Epithelial cell of prostate (primary cell): ENCODE results near the gene CRIP1.

ENCODE experiments used
- DNase-seq: peaks from one replicate; pipeline ENCODE4 v3.0.0-alpha.2; 2011; ENCODE audit warnings: low read depth, low spot score
- H3K27ac ChIP-seq: fragments of 450-650 bp; 2 replicates; pipeline ENCODE4 v1.5.1; 2017; ENCODE audit warnings: mild to moderate bottlenecking

The CRIP1 gene

GRCh38 chr14:105501504-105502291, 15.0 kb downstream of the CRIP1 start:
- H3K27ac ChIP-seq, result no peak overlapping the region
- no peak for DNase-seq

DNA sequence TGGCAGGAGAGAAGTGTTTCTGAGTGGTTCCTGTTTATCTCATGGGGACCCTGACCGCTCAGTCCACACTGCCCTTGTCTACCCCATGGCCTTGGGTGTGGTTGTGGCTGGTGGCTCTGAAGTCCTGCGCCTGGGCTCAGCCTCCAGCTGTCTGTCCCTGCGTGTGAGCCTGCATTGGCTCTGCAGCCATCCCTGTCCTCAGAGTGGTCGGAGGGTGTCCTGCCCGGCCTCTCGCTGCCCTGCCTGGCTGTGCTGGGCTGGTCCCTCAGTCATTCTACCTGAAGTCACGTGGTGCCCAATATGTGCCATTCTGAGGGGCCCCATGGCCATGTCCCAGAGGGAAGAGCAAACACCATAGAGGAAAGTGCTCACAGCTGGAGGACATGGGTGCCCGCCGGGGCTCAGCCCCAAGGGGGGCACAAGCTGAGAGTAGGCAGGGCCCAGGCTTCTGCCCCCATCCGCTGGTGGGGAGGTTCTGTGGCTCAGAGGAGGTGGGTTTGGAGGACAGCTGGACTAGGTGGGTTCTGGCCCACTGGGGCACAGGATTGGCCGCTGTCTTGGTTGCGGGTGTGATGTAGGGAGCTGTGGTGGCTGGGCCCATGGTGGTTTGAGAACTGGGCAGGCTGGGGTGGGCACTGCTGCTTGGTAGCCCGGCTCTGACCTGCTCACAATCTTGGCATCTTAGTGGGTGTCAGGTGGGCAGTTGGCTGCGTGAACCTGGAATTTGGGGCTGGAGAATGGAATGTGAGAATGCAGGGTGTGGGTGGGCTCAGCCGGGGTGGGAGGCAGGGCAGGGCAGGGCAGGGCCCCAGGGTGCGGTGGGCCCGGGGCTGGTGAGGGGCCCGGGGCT, 16.0 kb downstream of the CRIP1 start:
- no peak for DNase-seq
- no peak overlapping the region for H3K27ac ChIP-seq

DNA sequence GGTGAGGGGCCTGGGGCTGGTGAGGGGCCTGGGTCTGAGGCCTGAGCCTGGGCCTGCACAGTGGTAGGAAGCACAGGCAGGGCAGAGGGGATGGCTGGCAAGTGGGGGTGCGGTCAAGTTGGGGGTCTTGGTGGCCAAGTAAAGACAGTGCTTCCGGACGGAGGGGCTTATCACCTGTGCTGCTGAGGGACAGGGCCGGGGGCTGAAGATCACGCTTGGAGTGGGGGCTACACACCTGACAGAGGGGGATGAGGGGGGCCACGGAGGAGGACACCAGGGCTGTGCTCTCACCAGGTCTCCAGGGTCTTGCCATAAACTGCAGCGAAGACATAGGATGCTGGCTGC, 16.6 kb downstream of the CRIP1 start:
- no peak overlapping the region for H3K27ac ChIP-seq
- DNase-seq, result no peak

DNA sequence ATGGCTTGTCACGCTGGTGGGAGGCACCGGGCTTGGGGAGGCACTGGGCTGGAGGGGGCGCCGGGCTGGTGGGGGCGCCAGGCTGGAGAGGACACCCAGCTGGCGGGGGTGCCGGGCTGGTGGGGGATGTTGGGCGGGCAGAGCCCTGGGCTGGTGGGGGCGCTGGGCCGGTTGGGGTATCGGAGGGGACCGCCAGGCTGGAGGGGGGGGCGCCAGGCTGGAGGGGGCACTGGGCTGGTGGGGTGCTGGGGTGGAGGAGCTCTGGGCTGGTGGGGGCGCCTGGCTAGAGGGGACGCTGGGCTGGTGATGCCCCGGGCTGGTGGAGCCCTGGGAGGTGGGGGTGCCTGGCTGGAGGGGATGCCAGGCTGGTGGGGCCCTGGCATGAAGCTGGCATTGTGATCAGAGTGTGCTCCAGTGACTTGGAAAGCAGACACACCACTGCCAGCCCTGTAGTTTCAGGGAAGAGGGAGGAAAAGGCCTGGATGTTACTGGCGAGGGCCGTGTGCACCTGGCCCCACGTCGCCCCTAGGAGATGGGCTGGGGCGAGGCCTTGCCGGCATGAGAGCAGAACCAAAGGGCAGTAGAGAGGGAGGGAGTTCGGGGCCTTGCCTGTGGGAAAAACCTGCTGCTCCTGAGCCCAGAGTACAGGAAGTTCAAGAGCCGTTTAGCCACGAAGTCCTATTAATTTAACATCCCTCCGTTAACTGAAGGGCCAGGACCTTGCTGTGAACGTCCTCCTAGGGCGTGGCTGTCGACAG, 17.4 kb downstream of the CRIP1 start:
- no peak overlapping the region for H3K27ac ChIP-seq
- no peak for DNase-seq

GRCh38 chr14:105505101-105505500, 18.4 kb downstream of the CRIP1 start:
- no peak overlapping the region for H3K27ac ChIP-seq
- DNase-seq, result no peak

DNA sequence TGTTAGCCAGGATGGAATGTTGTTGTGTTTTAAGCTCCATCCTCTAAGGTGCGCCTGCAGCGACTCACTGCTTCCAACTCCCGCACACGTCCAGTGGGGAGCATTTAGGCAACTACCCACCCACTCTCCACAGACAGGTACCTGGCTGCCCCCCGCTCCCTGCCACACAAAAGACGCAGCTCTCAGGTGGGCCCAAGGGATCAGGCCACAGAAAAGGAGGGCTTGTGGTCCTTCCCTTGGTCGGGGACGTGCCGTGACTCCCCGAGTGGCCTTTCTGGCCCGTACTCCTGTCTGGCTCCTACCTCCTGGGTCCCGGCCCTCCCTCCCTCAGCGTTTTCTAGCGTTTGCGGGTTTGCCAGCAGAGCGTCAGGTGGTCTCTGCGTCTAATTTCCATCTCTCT, 20.6 kb downstream of the CRIP1 start:
- DNase-seq, result no peak
- no peak overlapping the region for H3K27ac ChIP-seq

GRCh38 chr14:105508069-105508468, 21.4 kb downstream of the CRIP1 start:
- DNase-seq, result no peak
- no peak overlapping the region for H3K27ac ChIP-seq

GRCh38 chr14:105508601-105509000, 21.9 kb downstream of the CRIP1 start:
- no peak for DNase-seq

DNA sequence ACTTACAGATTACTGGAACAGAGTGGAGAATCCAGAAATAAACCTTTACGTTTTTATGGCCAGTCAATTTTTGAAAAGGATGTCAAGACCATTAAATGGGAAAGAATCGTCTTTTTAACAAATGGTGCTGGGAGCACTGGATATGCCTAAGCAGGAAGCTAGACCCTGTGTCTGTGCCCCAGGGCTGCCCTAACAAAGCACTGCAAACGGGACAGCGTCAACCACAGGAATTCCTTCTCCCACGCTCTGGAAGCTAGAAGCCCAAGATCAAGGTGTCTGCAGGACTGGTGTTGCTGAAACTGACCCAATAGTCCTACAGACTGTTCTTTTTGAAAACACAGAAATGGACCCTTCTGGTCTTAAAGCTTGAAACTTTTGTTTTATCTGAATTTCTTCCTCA, 30.4 kb downstream of the CRIP1 start:
- no peak overlapping the region for H3K27ac ChIP-seq
- no peak for DNase-seq

More at GRCh38 chr14:105508601-105509000, 21.9 kb downstream of the CRIP1 start:
- H3K27ac ChIP-seq, result no peak overlapping the region

GRCh38 chr14:105519946-105520698, 33.4 kb downstream of the CRIP1 start:
- no peak overlapping the region for H3K27ac ChIP-seq
- DNase-seq, result no peak

- no peak overlapping the region for H3K27ac ChIP-seq
- DNase-seq, result no peak
Measured at GRCh38 chr14:105525326-105525725, 38.6 kb downstream of the CRIP1 start.

DNA sequence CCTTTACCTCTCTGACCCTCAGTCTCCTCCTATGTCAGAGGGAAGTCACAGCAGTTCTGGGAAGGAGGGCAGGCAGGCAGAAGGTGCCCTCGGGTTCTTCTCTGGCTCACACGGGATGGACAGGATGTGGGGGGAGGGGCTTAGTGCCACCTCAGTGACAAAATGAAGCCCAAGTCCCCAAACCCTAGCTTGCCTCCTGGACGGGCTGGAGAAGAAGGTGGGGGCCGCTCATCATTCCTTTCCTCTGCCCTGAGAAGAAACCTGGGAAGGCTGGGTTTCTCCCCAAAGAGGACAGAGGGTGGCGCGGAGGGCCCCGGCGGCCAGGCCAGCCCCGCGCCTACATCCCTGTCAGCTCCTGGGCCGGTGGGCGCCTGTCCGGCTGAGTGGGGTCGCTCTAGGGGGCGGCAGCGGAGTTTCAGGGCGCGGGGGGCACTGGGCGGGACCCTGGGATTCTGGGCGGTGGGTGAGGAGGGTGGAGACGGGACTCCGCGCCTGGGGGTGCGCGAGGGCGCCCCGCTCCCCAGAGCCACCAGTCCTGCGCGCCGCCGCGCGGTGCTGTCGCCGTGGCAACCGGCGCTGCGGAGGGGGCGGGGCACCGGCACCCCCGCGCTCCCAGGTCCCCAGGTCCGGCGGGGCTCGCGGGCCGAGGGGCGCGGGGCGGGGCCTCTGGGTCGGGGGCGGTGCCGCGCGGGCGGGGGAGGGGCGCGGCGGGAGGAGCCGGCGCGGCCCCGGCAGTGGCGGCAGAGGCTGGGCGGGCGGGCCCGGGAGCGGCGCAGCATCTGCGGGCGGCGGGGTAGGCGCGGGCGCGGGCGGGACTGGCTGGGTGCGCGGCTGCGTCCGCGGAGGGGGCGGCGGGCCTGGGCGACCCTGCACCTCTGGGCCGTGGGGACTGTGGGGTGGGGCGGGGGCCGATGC, 39.4 kb downstream of the CRIP1 start, which contains the start of gene TMEM121:
TMEM121 (plus strand) TSS at position 723 of the 915 bp plus-strand sequence. CDS start 2,252 bp downstream, outside the sequence.
- no peak within 1 kb of the TSS for H3K27ac ChIP-seq
- DNase-seq, result no peak

DNA sequence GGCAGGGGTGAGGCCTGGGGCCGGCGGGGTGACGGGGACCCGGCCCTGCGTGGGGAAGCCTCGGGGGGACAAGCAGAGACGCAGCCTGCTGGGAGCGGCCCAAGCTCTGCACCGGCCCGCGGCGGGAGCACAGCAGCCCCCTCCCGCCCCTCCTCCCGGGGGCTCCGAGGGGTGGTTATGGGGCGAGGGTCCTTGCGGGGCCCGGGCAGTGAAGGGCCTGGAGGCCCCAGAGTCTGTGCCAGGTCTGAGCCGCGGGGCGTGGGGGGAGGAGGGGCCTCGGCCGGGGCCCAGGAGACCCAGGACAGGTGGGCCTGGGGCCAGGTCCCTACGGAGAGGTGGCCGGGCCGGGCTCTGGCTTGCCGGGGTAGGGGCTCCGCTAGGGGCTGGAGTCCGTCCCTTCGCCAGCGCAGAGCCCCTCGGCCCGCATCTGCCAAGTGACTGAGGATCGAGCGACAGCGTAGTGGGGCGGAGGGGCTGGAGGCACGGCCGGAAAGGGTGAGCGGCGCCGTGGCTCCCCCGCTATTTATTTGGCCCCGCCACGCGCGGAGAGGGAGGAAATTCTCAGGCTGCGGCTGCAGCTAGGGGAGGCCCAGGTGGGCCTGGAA, 40.2 kb downstream of the CRIP1 start:
- no peak overlapping the region for H3K27ac ChIP-seq
- DNase-seq, result no peak

DNA sequence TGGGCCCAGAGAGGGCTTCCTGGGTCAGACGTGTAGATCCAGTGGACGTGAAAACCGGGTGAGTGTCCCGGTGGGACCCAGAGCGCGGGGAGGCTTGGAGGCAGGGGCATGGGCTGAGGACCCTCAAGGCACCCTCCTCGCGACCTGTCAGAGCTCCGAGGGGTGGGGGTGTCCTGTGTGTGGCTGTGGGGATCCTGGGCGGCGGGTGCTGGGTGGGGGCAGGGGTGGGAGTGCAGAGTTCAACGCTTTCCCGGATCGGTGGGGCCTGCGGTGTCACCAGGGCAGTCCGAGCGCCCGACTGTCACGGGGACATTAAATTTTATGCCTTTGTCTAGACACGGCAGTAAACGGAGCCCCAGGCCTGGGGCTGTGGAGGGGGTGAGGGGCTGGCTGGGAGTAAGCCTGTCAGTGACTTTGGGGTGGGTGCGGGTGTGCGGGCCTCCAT, 40.7 kb downstream of the CRIP1 start:
- no peak overlapping the region for H3K27ac ChIP-seq
- DNase-seq, result no peak

DNA sequence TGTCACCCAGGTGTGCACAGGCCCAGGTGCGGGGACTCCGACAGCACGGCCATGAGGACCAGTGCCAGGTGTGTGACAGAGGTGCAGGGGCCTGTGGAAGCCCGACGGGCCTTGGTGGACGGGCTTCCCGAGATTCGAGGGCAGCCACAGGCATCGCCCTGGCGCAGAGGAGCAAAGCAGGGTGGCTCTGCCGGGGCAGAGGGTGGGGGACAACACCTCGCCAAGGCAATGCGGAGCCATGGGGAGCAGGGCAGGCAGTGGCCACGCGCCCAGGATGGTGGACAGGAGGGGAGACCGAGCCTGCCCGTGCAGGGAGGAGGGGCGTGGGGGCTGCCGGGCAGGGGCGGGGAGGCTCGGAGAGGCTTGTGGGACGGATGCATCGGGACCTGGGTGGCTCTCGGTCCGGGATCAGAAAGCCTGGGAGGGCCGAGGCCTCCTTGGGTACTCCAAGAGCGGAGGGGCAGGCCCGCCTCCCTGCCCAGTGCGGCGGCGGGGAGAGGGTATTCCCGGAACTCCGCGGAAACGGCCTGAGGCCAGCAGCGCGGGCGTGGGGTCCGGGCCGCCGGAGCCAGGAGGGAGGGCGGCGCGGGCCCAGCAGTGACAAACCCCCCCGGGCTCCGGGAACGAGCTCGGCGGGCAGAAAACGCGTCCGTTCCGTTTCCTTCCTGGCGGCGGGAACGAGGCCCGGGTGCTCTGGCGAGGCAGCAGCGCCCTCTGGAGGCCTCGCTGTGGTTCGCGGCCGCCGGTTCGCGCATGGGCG, 41.3 kb downstream of the CRIP1 start:
- DNase-seq, result no peak
- H3K27ac ChIP-seq, result no peak overlapping the region

DNA sequence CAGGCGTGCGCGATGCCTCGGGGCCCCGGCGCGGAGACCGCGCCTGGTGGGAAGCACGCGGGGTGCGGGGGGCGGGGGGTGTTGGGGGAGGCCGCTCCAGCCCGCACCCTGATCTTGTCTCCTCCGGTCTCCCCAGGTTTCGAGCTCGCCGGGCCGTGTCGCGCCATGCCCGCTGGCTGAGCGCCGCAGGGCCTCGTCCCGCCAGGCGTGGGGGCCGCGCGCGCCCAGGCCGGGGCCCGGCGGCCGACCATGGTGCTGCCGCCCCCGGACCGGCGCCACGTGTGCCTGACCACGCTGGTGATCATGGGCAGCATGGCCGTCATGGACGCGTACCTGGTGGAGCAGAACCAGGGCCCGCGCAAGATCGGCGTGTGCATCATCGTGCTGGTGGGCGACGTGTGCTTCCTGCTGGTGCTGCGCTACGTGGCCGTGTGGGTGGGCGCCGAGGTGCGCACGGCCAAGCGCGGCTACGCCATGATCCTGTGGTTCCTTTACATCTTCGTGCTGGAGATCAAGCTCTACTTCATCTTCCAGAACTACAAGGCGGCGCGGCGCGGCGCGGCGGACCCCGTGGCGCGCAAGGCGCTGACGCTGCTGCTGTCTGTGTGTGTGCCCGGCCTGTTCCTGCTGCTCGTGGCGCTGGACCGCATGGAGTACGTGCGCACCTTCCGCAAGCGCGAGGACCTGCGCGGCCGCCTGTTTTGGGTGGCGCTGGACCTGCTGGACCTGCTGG, 42.1 kb downstream of the CRIP1 start:
- DNase-seq, result no peak
- H3K27ac ChIP-seq, result no peak overlapping the region

- no peak overlapping the region for H3K27ac ChIP-seq
- DNase-seq, result no peak
Measured at GRCh38 chr14:105529319-105529568, 42.6 kb downstream of the CRIP1 start.
